ENCODE results near the gene ZCCHC2. TPM values are rescaled to one million over a fixed set of nuclear protein-coding genes. Genes with fewer than 3 reads are reported as not detected.

The ZCCHC2 gene
- total and polyA plus RNA-seq, 9 of the 15 experiments (the other 6 are each of a cell fraction or from before 2014, with no cell fraction given): 1.0 to 9.2 (median 6.0) TPM

DNA sequence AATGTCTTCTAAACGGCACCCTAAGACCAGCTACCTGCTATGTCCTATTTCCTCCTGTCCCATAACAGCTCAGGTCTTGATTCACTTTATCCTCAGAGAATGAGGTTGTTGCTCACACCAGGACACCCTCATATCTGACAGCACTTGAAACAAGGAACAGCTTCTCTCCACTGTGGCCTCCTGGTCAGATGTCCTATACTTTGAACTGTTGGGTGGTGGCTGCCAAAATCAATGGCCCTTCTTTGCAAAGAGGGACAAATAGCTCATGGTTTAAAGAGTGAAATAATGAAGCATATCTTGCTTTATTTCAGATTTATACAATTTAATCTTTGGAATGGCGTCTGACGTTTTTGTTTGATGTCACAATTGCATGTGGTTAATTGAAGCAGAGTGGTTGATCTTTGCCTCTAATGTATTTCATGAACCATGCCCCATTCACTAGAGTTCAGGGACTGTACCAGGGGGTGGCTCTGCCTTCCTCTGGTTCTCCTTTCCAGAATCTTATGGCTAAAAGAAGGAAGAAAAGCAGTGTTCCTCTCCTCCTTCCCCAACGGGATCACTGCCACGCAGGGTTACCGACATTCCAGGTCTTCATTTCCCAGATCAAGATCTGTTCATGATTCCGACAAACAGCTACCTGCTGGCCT lies 24.1 kb upstream of the ZCCHC2 start:
- intact Hi-C loops (cut with micrococcal nuclease): no loop called here
- POLR2A ChIA-PET: interaction anchor here (1.2 kb wide), 1 partner anchor 48 kb away, joined by 4 read pairs; no protein-coding TSS in a partner anchor

DNA sequence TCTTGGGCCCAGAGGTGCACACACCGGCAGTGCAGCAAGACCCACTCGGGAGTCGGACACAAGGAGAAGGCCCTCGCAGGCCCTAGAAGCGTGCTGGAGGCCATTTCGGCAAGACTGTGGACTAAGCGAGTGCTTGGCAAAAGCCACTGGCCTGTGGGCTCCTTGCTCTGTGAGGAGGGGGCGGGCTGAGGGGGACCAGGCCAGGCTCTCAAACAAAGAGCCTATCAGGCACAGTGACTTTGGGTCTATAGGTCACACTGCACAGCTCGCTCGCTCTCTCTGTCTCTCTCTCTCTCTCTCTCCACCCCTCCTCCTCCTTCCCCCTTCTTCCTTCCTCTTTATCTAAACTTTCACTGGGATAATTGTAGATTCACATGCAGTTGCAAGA lies 23.6 kb upstream of the ZCCHC2 start:
- H3K27ac ChIP-seq (ENCODE audit: extremely low read depth, low read depth, low read length): no peak overlapping the region
- 71% methylated on average over 9 of the region's 10 CpGs for WGBS (ENCODE audit: insufficient coverage, low coverage, missing lambda C conversion rate)
- no peak overlapping the region for H3K4me3 ChIP-seq
- no peaks in the 10 kb centered on the region for H3K79me2 ChIP-seq (ENCODE audit: control insufficient read depth, insufficient read depth, low read length)
- in situ Hi-C loops (cut with MboI) (no loop called here), intact Hi-C loops (cut with micrococcal nuclease) (no loop called here)
- FAIRE-seq (no peak), ATAC-seq (peak; percentile 46; the same call in 1 of the 3 replicates), DNase-seq (ENCODE audit: extremely low read depth in 1 of 4, low spot score in 3 of 4) (no peak)
- peaks cover 0 to 7% of the 10 kb centered on the region in 2 experiments; a peak in 2 of 5 replicates for H3K4me1 ChIP-seq (replicated peaks in 1 of 2; ENCODE audit: control insufficient read depth in 2 of 2, insufficient read depth in 2 of 2, low read length in 2 of 2)
- ChIA-PET CTCF (ENCODE audit: low intra/inter-chr PET ratio) (no interaction called here), POLR2A (interaction anchor here (1.2 kb wide), 1 partner anchor 48 kb away, joined by 4 read pairs; no protein-coding TSS in a partner anchor)
- H2AFZ ChIP-seq (ENCODE audit: low read depth, low read length): 0 out of 2 replicates have a peak overlapping the region, but pooled peaks have one; percentile 44
- H3K9ac ChIP-seq (ENCODE audit: insufficient read depth in 1 of 2, low read depth in 2 of 2, low read length in 2 of 2): peak overlapping the region in 1 of 2 experiments; percentile 78; a peak in 2 of 4 replicates
- TF ChIP-seq, protein P1, sequence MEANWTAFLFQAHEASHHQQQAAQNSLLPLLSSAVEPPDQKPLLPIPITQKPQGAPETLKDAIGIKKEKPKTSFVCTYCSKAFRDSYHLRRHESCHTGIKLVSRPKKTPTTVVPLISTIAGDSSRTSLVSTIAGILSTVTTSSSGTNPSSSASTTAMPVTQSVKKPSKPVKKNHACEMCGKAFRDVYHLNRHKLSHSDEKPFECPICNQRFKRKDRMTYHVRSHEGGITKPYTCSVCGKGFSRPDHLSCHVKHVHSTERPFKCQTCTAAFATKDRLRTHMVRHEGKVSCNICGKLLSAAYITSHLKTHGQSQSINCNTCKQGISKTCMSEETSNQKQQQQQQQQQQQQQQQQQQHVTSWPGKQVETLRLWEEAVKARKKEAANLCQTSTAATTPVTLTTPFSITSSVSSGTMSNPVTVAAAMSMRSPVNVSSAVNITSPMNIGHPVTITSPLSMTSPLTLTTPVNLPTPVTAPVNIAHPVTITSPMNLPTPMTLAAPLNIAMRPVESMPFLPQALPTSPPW (CRISPR knock-in tag; IDR thresholded peaks at IDR 0.05): 0 out of 2 replicates have a peak, but pooled peaks have one; percentile 33
- TF ChIP-seq, protein P2, sequence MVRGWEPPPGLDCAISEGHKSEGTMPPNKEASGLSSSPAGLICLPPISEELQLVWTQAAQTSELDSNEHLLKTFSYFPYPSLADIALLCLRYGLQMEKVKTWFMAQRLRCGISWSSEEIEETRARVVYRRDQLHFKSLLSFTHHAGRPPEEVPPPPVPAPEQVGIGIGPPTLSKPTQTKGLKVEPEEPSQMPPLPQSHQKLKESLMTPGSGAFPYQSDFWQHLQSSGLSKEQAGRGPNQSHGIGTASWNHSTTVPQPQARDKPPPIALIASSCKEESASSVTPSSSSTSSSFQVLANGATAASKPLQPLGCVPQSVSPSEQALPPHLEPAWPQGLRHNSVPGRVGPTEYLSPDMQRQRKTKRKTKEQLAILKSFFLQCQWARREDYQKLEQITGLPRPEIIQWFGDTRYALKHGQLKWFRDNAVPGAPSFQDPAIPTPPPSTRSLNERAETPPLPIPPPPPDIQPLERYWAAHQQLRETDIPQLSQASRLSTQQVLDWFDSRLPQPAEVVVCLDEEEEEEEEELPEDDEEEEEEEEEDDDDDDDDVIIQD (CRISPR knock-in tag; IDR thresholded peaks at IDR 0.05): no peak
- no peaks in the 10 kb centered on the region for H4K20me1 ChIP-seq (replicated peaks; ENCODE audit: control insufficient read depth, insufficient read depth, low read length)
- H3K9me3 ChIP-seq (replicated peaks; ENCODE audit: control insufficient read depth, insufficient read depth, low read depth, low read length): no peaks in the 10 kb centered on the region
- no TSS peak for BruUV-seq (replicated peaks)
- no peaks in the 10 kb centered on the region for H3K9me1 ChIP-seq (ENCODE audit: control insufficient read depth, insufficient read depth, low read length)
- no peaks in the 10 kb centered on the region for H3K27me3 ChIP-seq (ENCODE audit: control insufficient read depth in 2 of 2, insufficient read depth in 2 of 2, low read length in 2 of 2)
- no peak overlapping the region for H3K4me2 ChIP-seq (ENCODE audit: insufficient read depth, low read length)
- no peaks in the 10 kb centered on the region for H3K36me3 ChIP-seq (ENCODE audit: control insufficient read depth, insufficient read depth, low read length)

More for the DNA sequence above, 24.1 kb upstream of the ZCCHC2 start:
- Histone ChIP-seq H3K4me3 (no peak overlapping the region), H3K4me2 (ENCODE audit: insufficient read depth, low read length) (no peak overlapping the region), H3K36me3 (ENCODE audit: control insufficient read depth, insufficient read depth, low read length) (no peaks in the 10 kb centered on the region), H3K9me3 (replicated peaks; ENCODE audit: control insufficient read depth, insufficient read depth, low read depth, low read length) (no peaks in the 10 kb centered on the region), H2AFZ (ENCODE audit: low read depth, low read length) (0 out of 2 replicates have a peak overlapping the region, but pooled peaks have one; percentile 44), H3K27me3 (ENCODE audit: control insufficient read depth in 2 of 2, insufficient read depth in 2 of 2, low read length in 2 of 2) (no peaks in the 10 kb centered on the region), H4K20me1 (replicated peaks; ENCODE audit: control insufficient read depth, insufficient read depth, low read length) (no peaks in the 10 kb centered on the region), H3K79me2 (ENCODE audit: control insufficient read depth, insufficient read depth, low read length) (no peaks in the 10 kb centered on the region), H3K4me1 (replicated peaks in 1 of 2; ENCODE audit: control insufficient read depth in 2 of 2, insufficient read depth in 2 of 2, low read length in 2 of 2) (peaks cover 0 to 7% of the 10 kb centered on the region in 2 experiments; a peak in 2 of 5 replicates), H3K9ac (ENCODE audit: insufficient read depth in 1 of 2, low read depth in 2 of 2, low read length in 2 of 2) (peak overlapping the region in 1 of 2 experiments; percentile 78; a peak in 2 of 4 replicates), H3K27ac (ENCODE audit: extremely low read depth, low read depth, low read length) (no peak overlapping the region), H3K9me1 (ENCODE audit: control insufficient read depth, insufficient read depth, low read length) (no peaks in the 10 kb centered on the region)
- 54% methylated on average over 3 of the region's 7 CpGs for WGBS (ENCODE audit: insufficient coverage, low coverage, missing lambda C conversion rate)
- in situ Hi-C loops (cut with MboI): no loop called here
- ATAC-seq (no peak), DNase-seq (ENCODE audit: extremely low read depth in 1 of 4, low spot score in 3 of 4) (no peak), FAIRE-seq (no peak)
- no peak for TF ChIP-seq STAG1 (CRISPR knock-in tag; IDR thresholded peaks at IDR 0.05; ENCODE audit: borderline replicate concordance)
- CTCF ChIA-PET (ENCODE audit: low intra/inter-chr PET ratio): no interaction called here
- BruUV-seq (replicated peaks): no TSS peak

All from K562 (cell line).